Measurements from ENCODE around the gene PRDM16.

PRDM16 gene

DNA sequence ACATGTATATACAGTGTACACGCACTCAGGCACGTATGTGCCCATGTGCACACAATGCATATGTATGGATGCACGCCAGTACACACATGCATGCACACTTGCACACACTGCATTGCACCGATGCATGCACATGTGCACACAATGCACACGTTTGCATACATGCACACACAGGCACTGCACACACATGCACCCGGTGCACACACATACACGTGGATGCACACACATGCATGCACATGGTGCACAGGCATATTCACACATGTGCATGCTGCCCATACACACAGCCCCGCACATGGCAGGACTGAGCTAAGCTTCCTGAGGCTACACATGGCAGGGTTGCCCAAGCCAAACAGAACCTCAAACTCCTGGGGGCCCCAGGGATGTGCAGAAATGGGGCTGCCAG is 405.0 kb downstream of the PRDM16 start:
- TF ChIP-seq, protein P1, sequence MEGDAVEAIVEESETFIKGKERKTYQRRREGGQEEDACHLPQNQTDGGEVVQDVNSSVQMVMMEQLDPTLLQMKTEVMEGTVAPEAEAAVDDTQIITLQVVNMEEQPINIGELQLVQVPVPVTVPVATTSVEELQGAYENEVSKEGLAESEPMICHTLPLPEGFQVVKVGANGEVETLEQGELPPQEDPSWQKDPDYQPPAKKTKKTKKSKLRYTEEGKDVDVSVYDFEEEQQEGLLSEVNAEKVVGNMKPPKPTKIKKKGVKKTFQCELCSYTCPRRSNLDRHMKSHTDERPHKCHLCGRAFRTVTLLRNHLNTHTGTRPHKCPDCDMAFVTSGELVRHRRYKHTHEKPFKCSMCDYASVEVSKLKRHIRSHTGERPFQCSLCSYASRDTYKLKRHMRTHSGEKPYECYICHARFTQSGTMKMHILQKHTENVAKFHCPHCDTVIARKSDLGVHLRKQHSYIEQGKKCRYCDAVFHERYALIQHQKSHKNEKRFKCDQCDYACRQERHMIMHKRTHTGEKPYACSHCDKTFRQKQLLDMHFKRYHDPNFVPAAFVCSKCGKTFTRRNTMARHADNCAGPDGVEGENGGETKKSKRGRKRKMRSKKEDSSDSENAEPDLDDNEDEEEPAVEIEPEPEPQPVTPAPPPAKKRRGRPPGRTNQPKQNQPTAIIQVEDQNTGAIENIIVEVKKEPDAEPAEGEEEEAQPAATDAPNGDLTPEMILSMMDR (IDR thresholded peaks at IDR 0.05; ENCODE audit: low read depth, low read length), result no peak
- no peak overlapping the region for H3K4me3 ChIP-seq (replicated peaks in 1 of 2; ENCODE audit: low read depth in 2 of 2, low read length in 2 of 2)
- DNase-seq (ENCODE audit: low read depth in 2 of 2), result no peak

DNA sequence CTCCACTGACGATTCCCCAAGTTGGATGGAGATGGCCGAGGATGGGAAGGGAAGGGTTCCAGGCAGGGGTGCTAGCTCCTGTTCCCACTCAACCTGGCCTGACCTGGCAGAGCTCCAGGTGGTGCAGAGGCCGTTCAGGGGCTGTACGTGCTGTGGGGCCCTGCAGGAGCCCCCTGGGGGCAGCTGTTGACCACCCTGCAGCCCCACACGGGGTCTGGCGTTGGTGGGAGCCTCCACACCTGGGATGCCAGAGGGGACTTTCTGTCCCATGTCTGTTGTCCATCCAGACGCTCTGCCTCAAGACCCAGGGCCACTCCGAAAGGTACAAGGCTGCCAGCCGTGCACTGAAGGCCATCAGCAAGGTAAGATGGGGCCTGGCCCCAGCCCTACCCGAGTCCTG is 405.4 kb downstream of the PRDM16 start:
- TF ChIP-seq, protein P1 (IDR thresholded peaks at IDR 0.05; ENCODE audit: low read depth, low read length), result no peak
- no peak for DNase-seq (ENCODE audit: low read depth in 2 of 2)

DNA sequence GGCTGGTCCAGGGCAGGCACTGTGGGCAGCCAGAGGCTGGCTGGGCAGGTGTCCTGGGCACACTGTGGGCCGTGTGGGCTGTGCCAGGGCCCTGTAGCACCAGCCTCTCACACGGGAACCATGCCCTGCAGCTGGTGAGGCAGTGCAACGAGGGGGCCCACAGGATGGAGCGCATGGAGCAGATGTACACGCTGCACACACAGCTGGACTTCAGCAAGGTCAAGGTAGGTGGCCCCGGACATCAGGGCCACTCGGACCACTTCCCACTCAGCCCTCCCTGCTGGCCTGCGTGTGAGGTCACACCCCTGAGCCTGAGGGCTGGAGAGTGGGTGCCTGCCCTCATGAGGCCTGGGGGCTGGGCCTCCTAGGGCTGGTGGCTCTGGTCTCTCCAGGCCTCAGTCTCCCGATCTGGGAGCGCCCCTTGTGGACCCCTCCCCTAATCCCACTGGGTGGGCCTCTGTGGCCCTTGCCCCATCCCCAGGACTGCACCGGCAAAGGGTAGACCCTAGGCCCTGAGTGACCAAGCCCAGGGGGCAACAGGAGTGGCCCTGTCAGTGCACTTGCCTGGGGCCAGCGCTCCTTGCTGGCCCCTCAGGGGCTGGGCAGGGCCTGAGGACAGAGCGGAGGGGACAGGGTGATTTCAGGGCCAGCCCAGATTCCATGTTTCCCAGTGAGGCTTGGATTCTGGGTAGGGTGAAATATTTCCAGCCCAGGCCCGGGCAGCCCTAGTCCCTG is 407.0 kb downstream of the PRDM16 start:
- DNase-seq (ENCODE audit: low read depth in 2 of 2), result no peak
- TF ChIP-seq, protein P1 (IDR thresholded peaks at IDR 0.05; ENCODE audit: low read depth, low read length), result no peak
- no peak overlapping the region for H3K4me3 ChIP-seq (replicated peaks in 1 of 2; ENCODE audit: low read depth in 2 of 2, low read length in 2 of 2)

More for the DNA sequence above, 405.4 kb downstream of the PRDM16 start:
- no peak overlapping the region for H3K4me3 ChIP-seq (replicated peaks in 1 of 2; ENCODE audit: low read depth in 2 of 2, low read length in 2 of 2)

DNA sequence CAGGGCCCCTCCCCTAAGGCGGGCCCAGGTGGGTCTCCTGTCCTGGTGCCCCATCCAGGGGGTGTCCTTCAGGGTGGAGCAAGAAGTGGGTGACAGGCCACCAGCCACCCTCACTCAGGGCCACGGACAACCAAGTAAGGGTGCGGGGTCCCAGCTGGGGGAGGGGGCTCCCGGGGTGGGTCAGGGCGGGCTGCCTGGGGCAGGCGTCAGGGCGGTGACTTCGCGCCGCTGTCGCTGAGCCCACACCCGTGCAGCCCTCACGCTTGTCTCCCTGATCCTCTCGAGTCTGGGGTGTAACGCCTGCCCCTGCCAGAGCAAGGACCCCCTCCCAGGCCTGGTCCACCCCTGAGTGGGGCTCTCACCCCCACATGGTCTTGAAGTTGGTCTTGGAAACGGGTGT is 407.7 kb downstream of the PRDM16 start:
- H3K4me3 ChIP-seq (replicated peaks in 1 of 2; ENCODE audit: low read depth in 2 of 2, low read length in 2 of 2), result no peak overlapping the region
- TF ChIP-seq, protein P1 (IDR thresholded peaks at IDR 0.05; ENCODE audit: low read depth, low read length), result no peak
- no peak for DNase-seq (ENCODE audit: low read depth in 2 of 2)

DNA sequence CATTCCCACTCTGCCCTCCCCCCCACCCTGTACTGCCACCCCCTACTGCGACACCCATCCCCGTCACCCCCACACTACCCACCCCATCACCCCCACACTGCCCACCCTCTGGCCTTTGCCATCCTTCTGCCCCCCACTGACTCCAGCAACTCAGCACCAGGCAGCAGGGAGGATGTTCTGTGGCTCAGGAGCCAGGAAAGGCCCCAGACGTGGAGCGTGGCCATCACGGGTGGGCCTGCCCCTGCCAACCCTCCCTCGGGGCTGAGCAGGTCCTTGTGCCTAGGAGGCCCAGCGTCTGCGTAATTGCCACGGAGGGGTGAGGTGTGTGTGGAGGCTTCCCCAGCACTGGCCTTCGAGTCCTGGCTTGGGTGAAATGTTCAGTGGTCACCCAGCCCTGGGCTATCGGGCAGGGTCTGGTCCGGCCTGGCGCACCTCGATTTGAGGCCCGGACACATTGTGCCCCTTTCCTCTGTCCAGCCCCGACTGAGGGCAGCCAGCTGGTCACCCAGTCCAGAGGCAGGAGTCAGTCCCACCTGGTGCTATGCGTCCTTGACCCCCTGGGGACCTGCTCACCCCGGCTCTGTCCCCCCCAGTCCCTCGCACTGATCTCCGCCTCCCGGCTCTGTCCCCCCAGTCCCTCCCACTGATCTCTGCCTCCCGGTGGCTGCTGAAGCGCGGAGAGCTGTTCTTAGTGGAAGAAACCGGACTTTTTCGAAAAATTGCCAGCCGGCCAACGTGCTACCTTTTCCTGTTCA is 408.4 kb downstream of the PRDM16 start:
- DNase-seq (ENCODE audit: low read depth in 2 of 2), result no peak
- TF ChIP-seq, protein P1 (IDR thresholded peaks at IDR 0.05; ENCODE audit: low read depth, low read length), result no peak
- H3K4me3 ChIP-seq (replicated peaks in 1 of 2; ENCODE audit: low read depth in 2 of 2, low read length in 2 of 2), result no peak overlapping the region

DNA sequence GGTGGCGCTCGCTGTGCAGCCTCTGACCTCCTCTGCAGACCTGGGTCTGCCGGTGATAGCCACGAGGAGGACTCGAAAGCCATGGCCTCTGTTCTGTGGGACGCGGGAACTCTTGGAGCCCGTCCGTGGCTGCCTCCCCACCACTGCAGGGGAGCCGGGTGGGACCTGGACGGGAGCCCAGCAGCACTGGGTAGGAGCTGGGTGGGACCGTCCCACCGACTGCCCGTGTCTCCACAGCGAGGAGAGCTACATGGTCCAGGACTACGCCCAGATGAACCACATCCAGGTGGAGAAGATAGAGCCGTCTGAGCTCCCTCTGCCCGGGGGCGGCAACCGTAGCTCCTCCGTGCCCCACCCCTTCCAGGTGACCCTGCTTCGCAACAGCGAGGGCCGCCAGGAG is 409.2 kb downstream of the PRDM16 start:
- no peak overlapping the region for H3K4me3 ChIP-seq (replicated peaks in 1 of 2; ENCODE audit: low read depth in 2 of 2, low read length in 2 of 2)
- TF ChIP-seq, protein P1 (IDR thresholded peaks at IDR 0.05; ENCODE audit: low read depth, low read length), result no peak
- no peak for DNase-seq (ENCODE audit: low read depth in 2 of 2)

Measured in cardiac fibroblast (primary cell).